Esophagus muscularis mucosa (tissue), 4 donors: Measurements from ENCODE around the gene AFF2. TPM values are rescaled to one million over a fixed set of nuclear protein-coding genes. Genes with fewer than 3 reads are reported as not detected.

ENCODE experiments used
- DNase-seq: peaks from one replicate; pipeline ENCODE4 v3.0.0-alpha.2; 2017; ENCODE audit errors: extremely low spot score
- H3K27ac ChIP-seq, 4 donors: fragments of 200-600 bp; sonication (generic); replicated peaks in 1 of 4; 1 replicate in 3 of 4; 2 replicates in 1 of 4; pipeline ENCODE4 v1.5.1; 2016 to 2019; ENCODE audit warnings: mild to moderate bottlenecking in 1 of 4
- H3K27me3 ChIP-seq, 4 donors: fragments of 200-600 bp; sonication (generic); one replicate each; pipeline versions ENCODE4 v1.5.1 to v1.6.0; 2016 to 2019
- H3K36me3 ChIP-seq, 4 donors: fragments of 200-600 bp; sonication (generic); one replicate each; pipeline ENCODE4 v1.5.1; 2016 to 2019
- H3K4me1 ChIP-seq, 4 donors: fragments of 200-600 bp; sonication (generic); one replicate each; pipeline ENCODE4 v1.5.1; 2016 to 2019
- H3K4me3 ChIP-seq, 4 donors: fragments of 200-600 bp; sonication (generic); 1 replicate in 2 of 4; 2 replicates in 2 of 4; pipeline ENCODE4 v1.5.1; 2016 to 2019; ENCODE audit warnings: mild to moderate bottlenecking in 4 of 4, moderate library complexity in 1 of 4
- H3K9me3 ChIP-seq, 4 donors: fragments of 200-600 bp; sonication (generic); 1 replicate in 3 of 4; 2 replicates in 1 of 4; pipeline ENCODE4 v1.5.1; 2016 to 2019
- EP300 ChIP-seq: sonication (generic); formaldehyde crosslinking; IDR thresholded peaks from one replicate; pipeline ENCODE4 v1.6.1; 2017; ENCODE audit warnings: antibody characterized with exemption
- POLR2A ChIP-seq: fragments of 450-650 bp; IDR thresholded peaks from one replicate; pipeline ENCODE4 v1.6.1; 2017; ENCODE audit warnings: antibody characterized with exemption, moderate library complexity, mild to moderate bottlenecking, low read depth
- POLR2AphosphoS5 ChIP-seq, 2 donors: sonication (generic); formaldehyde crosslinking; IDR thresholded peaks; one replicate each; pipeline ENCODE4 v1.6.1; 2017; ENCODE audit warnings: antibody characterized with exemption in 2 of 2
- WGBS: methylation state at CpG from one replicate; pipeline ENCODE4 v1.1.5; 2018; 5-methylcytosine and 5-hydroxymethylcytosine counted together
- intact Hi-C: fragments of 100-400 bp; cut with DNase I; formaldehyde crosslinking; loops from one replicate; pipeline ENCODE4 v1.15.1; 2023
- total RNA-seq, 4 donors: library from RNA; depleted of rRNA; stranded (reverse); fragments of >200 nt; gene quantifications; one replicate each; pipeline versions ENCODE4 v1.1.0 to v1.2.1, GENCODE V29; 2016
- TF ChIP-seq, protein P1 (sequence below), 3 experiments: fragments of 200-600 bp in 2 of 3; fragments of 450-650 bp in 1 of 3; sonication (generic) in 2 of 3; IDR thresholded peaks; one replicate each; pipeline ENCODE4 v1.5.1; 2017 to 2019; ENCODE audit warnings: antibody characterized with exemption in 3 of 3, mild to moderate bottlenecking in 2 of 3, moderate library complexity in 1 of 3

The AFF2 gene
- total RNA-seq, 4 donors from 2014 or later, result 3.8 to 10.8 (median 6.8) TPM

DNA sequence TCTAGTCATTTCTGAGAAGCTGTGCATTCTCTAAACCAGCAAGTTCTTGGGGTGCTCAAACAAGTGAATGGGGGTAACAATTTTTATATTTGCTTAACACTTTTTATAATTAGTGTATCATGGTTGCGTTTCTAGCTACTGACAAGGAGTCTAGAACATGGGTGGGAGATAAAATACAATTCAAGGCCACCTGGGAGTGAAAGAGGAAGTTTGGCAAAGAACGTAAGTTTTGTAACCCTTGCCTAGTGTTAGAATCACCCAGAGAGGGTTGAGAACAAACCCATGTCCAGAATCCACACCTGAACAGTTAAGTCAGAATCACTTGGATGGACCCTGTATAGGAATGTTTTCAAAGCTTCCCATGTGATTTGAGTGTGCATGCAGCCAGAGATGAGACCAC, 92.7 kb downstream of the AFF2 start:
- H3K9me3 ChIP-seq, result no peaks in the 10 kb centered on the region
- no peaks in the 10 kb centered on the region for H3K4me1 ChIP-seq
- 57% methylated on average over 2 of the region's 2 CpGs for WGBS
- no peak for TF ChIP-seq EP300
- no peak for TF ChIP-seq POLR2AphosphoS5 (IDR thresholded peaks at IDR 0.05)
- TF ChIP-seq, protein P1, sequence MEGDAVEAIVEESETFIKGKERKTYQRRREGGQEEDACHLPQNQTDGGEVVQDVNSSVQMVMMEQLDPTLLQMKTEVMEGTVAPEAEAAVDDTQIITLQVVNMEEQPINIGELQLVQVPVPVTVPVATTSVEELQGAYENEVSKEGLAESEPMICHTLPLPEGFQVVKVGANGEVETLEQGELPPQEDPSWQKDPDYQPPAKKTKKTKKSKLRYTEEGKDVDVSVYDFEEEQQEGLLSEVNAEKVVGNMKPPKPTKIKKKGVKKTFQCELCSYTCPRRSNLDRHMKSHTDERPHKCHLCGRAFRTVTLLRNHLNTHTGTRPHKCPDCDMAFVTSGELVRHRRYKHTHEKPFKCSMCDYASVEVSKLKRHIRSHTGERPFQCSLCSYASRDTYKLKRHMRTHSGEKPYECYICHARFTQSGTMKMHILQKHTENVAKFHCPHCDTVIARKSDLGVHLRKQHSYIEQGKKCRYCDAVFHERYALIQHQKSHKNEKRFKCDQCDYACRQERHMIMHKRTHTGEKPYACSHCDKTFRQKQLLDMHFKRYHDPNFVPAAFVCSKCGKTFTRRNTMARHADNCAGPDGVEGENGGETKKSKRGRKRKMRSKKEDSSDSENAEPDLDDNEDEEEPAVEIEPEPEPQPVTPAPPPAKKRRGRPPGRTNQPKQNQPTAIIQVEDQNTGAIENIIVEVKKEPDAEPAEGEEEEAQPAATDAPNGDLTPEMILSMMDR (IDR thresholded peaks at IDR 0.05), result no peak
- no peak for TF ChIP-seq POLR2A
- DNase-seq, result no peak
- H3K36me3 ChIP-seq, result no peaks in the 10 kb centered on the region
- intact Hi-C loops, result no loop called here
- no peaks in the 10 kb centered on the region for H3K27me3 ChIP-seq
- H3K4me3 ChIP-seq, result no peak overlapping the region
- no peak overlapping the region for H3K27ac ChIP-seq

- 41% methylated on average over 4 of the region's 4 CpGs for WGBS
- no peaks in the 10 kb centered on the region for H3K9me3 ChIP-seq
- no peak overlapping the region for H3K4me3 ChIP-seq
- no peaks in the 10 kb centered on the region for H3K36me3 ChIP-seq
- no peaks in the 10 kb centered on the region for H3K4me1 ChIP-seq
- H3K27me3 ChIP-seq, result no peaks in the 10 kb centered on the region
- intact Hi-C loops, result no loop called here
- TF ChIP-seq, protein P1 (IDR thresholded peaks at IDR 0.05), result no peak
- no peak for TF ChIP-seq POLR2AphosphoS5 (IDR thresholded peaks at IDR 0.05)
- no peak for TF ChIP-seq EP300
- TF ChIP-seq POLR2A, result no peak
- DNase-seq, result no peak
- no peak overlapping the region for H3K27ac ChIP-seq
These were observed 93.6 kb downstream of the AFF2 start for GRCh38 chrX:148593987-148594386.

- DNase-seq, result no peak
- Histone ChIP-seq H3K36me3 (no peaks in the 10 kb centered on the region), H3K4me1 (no peaks in the 10 kb centered on the region), H3K27me3 (no peaks in the 10 kb centered on the region), H3K4me3 (no peak overlapping the region), H3K27ac (no peak overlapping the region), H3K9me3 (no peaks in the 10 kb centered on the region)
- TF ChIP-seq POLR2A (no peak), POLR2AphosphoS5 (IDR thresholded peaks at IDR 0.05) (no peak), EP300 (no peak)
- TF ChIP-seq, protein P1 (IDR thresholded peaks at IDR 0.05), result no peak
- WGBS, result 68% methylated on average over 4 of the region's 4 CpGs
- intact Hi-C loops, result no loop called here
These were observed 99.0 kb downstream of the AFF2 start for GRCh38 chrX:148599404-148599803.

DNA sequence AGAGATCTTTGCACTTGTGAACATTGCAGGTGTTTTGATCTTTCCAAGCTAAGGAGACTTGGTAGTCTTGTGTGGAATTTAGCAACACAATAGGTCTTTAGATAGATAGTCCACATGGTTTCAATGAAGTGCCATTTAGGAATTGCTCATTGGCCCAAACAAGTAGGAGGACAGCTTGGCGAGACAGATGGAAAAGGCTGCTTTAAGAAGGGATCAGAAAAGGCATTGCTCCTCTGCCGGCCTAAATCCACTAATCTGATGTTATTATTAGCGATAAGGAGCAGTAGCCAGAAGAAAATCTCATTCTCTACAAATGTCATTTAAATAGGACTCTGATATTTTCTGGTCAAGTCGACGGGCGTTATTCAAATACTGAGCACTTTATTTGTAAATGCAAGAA, 99.7 kb downstream of the AFF2 start:
- no peak overlapping the region for H3K4me3 ChIP-seq
- no peaks in the 10 kb centered on the region for H3K36me3 ChIP-seq
- no peaks in the 10 kb centered on the region for H3K4me1 ChIP-seq
- WGBS, result 78% methylated on average over 6 of the region's 6 CpGs
- TF ChIP-seq POLR2AphosphoS5 (IDR thresholded peaks at IDR 0.05) (no peak), POLR2A (no peak), EP300 (no peak)
- TF ChIP-seq, protein P1 (IDR thresholded peaks at IDR 0.05), result no peak
- H3K27me3 ChIP-seq, result no peaks in the 10 kb centered on the region
- H3K27ac ChIP-seq, result no peak overlapping the region
- DNase-seq, result no peak
- H3K9me3 ChIP-seq, result no peaks in the 10 kb centered on the region
- intact Hi-C loops, result no loop called here

DNA sequence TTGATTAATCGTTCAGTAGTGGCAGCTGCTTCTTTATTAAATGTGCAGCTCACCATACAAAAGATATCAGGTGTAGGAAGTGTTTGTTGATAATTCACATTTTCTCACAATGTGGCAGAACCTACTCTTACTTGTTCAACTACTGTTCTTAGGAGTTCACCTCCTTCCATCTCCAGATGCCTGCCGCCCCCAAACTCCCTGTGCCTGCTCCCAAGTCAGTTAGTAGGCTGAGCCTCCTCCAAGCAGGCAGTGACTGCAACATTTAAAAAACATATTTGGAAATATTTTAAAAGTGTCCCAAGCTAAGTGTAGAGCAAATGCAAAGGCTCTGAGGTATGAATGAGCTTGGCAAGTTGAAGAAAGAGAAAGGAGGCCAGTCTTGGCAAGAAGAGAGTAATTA, 100.2 kb downstream of the AFF2 start:
- Histone ChIP-seq H3K4me1 (no peaks in the 10 kb centered on the region), H3K27ac (no peak overlapping the region), H3K36me3 (no peaks in the 10 kb centered on the region), H3K4me3 (no peak overlapping the region), H3K9me3 (no peaks in the 10 kb centered on the region), H3K27me3 (no peaks in the 10 kb centered on the region)
- DNase-seq, result no peak
- 83% methylated on average over 2 of the region's 2 CpGs for WGBS
- TF ChIP-seq POLR2A, result no peak
- TF ChIP-seq EP300, result no peak
- TF ChIP-seq POLR2AphosphoS5 (IDR thresholded peaks at IDR 0.05), result no peak
- TF ChIP-seq, protein P1 (IDR thresholded peaks at IDR 0.05), result no peak
- intact Hi-C loops, result no loop called here
